Endothelial cell of umbilical vein (primary cell): ENCODE data around the gene IFITM5. TPM values are rescaled to one million over a fixed set of nuclear protein-coding genes. Genes with fewer than 3 reads are reported as not detected.

Experiments used
- BruUV-seq: library from RNA; stranded (reverse); fragments of 400-500 nt; replicated peaks from 2 replicates; lab custom pipeline; 2021; lab: Mats Ljungman, UMichigan
- CTCF ChIA-PET: fragments of 300-600, 350-600 bp; sonication (Branson Sonifier 250); formaldehyde crosslinking; loops from one replicate; lab custom pipeline; 2021; ENCODE audit warnings: antibody characterized with exemption, inconsistent platforms; lab: Charles Lee
- POLR2A ChIA-PET: fragments of 300-600, 350-600 bp; sonication (Branson Sonifier 250); formaldehyde crosslinking; loops from one replicate; lab custom pipeline; 2021; ENCODE audit warnings: antibody characterized with exemption, inconsistent platforms; lab: Charles Lee
- DNase-seq: peaks from one replicate; pipeline ENCODE4 v3.0.0-alpha.2; 2011; ENCODE audit warnings: low read depth, low spot score
- FAIRE-seq: peaks from 2 replicates; lab custom pipeline; 2011; peaks lifted over from hg19 to GRCh38; lab: Jason Lieb, UNC
- H2AFZ ChIP-seq: 2 replicates; pipeline ENCODE4 v1.6.0; 2012; ENCODE audit warnings: low read depth, low read length, control low read depth, inconsistent platforms
- H3K27ac ChIP-seq: 2 replicates; pipeline ENCODE4 v1.5.1; 2011; ENCODE audit warnings: low read depth, mild to moderate bottlenecking, control low read depth, low read length, moderate library complexity; ENCODE audit not compliant: insufficient read depth
- H3K27me3 ChIP-seq, 2 experiments: 2 replicates each; pipeline versions ENCODE4 v1.6.0 to v1.6.1; 2011; ENCODE audit warnings: low read length in 2 of 2, mixed read lengths in 1 of 2; ENCODE audit not compliant: control insufficient read depth in 2 of 2, insufficient read depth in 2 of 2
- H3K36me3 ChIP-seq, 2 experiments: 2 replicates in 1 of 2; 3 replicates in 1 of 2; pipeline ENCODE4 v1.5.1; 2011; ENCODE audit warnings: low read length in 2 of 2, mild to moderate bottlenecking in 1 of 2, moderate library complexity in 1 of 2; ENCODE audit not compliant: control insufficient read depth in 2 of 2, insufficient read depth in 2 of 2; ENCODE audit errors: extremely low read depth in 1 of 2
- H3K4me1 ChIP-seq: 3 replicates; pipeline ENCODE4 v1.5.1; 2011; ENCODE audit warnings: mild to moderate bottlenecking, low read length; ENCODE audit not compliant: control insufficient read depth, insufficient read depth; ENCODE audit errors: extremely low read depth
- H3K4me2 ChIP-seq: 2 replicates; pipeline ENCODE4 v1.6.1; 2011; ENCODE audit warnings: low read length, control low read depth, mixed read lengths; ENCODE audit not compliant: insufficient read depth
- H3K4me3 ChIP-seq, 3 experiments: fragments of 200-600 bp in 1 of 3; sonication (generic), shearing (Covaris generic) in 1 of 3; replicated peaks in 1 of 3; 2 replicates each; pipeline ENCODE4 v1.5.1; 2011 to 2016; ENCODE audit warnings: control low read depth in 3 of 3, low read length in 3 of 3, mild to moderate bottlenecking in 2 of 3, inconsistent platforms in 1 of 3, low read depth in 1 of 3, moderate library complexity in 1 of 3; ENCODE audit not compliant: insufficient read depth in 1 of 3
- H3K79me2 ChIP-seq: 2 replicates; pipeline ENCODE4 v1.6.0; 2012; ENCODE audit warnings: low read length, inconsistent platforms; ENCODE audit not compliant: control insufficient read depth, insufficient read depth
- H3K9ac ChIP-seq: replicated peaks from 2 replicates; pipeline ENCODE3; 2011; ENCODE audit warnings: low read length, control low read depth; ENCODE audit not compliant: insufficient read depth; ENCODE audit errors: extremely low read depth
- H3K9me1 ChIP-seq: replicated peaks from 3 replicates; pipeline ENCODE4 v1.6.0; 2011; ENCODE audit warnings: mild to moderate bottlenecking, low read length; ENCODE audit not compliant: control insufficient read depth, insufficient read depth; ENCODE audit errors: extremely low read depth
- H3K9me3 ChIP-seq: replicated peaks from 2 replicates; pipeline ENCODE4 v1.5.1; 2012; ENCODE audit warnings: low read length, inconsistent platforms; ENCODE audit not compliant: control insufficient read depth, insufficient read depth
- H4K20me1 ChIP-seq: replicated peaks from 2 replicates; pipeline ENCODE3; 2011; ENCODE audit warnings: mild to moderate bottlenecking, low read length; ENCODE audit not compliant: control insufficient read depth, insufficient read depth; ENCODE audit errors: extremely low read depth
- CTCF ChIP-seq, 2 donors: IDR thresholded peaks; 1 replicate in 1 of 2; 2 replicates in 1 of 2; pipeline ENCODE4 v1.5.1; 2011; ENCODE audit warnings: low read length in 2 of 2, mild to moderate bottlenecking in 2 of 2, moderate library complexity in 2 of 2, control low read depth in 1 of 2, inconsistent platforms in 1 of 2, low read depth in 1 of 2; ENCODE audit not compliant: insufficient read depth in 1 of 2; ENCODE audit errors: extremely low read depth in 1 of 2
- EZH2 ChIP-seq: IDR thresholded peaks from 2 replicates; pipeline ENCODE4 v1.6.1; 2012; ENCODE audit warnings: borderline replicate concordance, low read depth, mild to moderate bottlenecking, moderate library complexity, low read length, inconsistent platforms; ENCODE audit not compliant: severe bottlenecking
- FOS ChIP-seq: IDR thresholded peaks from 2 replicates; pipeline ENCODE4 v1.6.1; 2011; ENCODE audit warnings: mild to moderate bottlenecking, low read length, moderate library complexity, borderline replicate concordance; ENCODE audit not compliant: insufficient read depth
- GATA2 ChIP-seq: IDR thresholded peaks from 2 replicates; pipeline ENCODE4 v1.7.0; 2011; ENCODE audit warnings: low read depth, mild to moderate bottlenecking, moderate library complexity, mixed read lengths, low read length; ENCODE audit not compliant: insufficient read length, insufficient read depth
- JUN ChIP-seq: IDR thresholded peaks from 2 replicates; pipeline ENCODE4 v1.6.1; 2011; ENCODE audit warnings: borderline replicate concordance, low read depth; ENCODE audit not compliant: insufficient read length, insufficient read depth
- MAX ChIP-seq: IDR thresholded peaks from 2 replicates; pipeline ENCODE4 v1.6.1; 2011; ENCODE audit not compliant: insufficient read depth, insufficient read length
- MYC ChIP-seq: IDR thresholded peaks from one replicate; pipeline ENCODE4 v1.6.1; 2011; ENCODE audit warnings: mild to moderate bottlenecking, low read depth, low read length
- POLR2A ChIP-seq: IDR thresholded peaks from 2 replicates; pipeline ENCODE4 v1.6.1; 2012; ENCODE audit warnings: low read depth, mild to moderate bottlenecking, control low read depth, low read length
- POLR2AphosphoS5 ChIP-seq: IDR thresholded peaks from 2 replicates; pipeline ENCODE4 v1.6.1; 2012; ENCODE audit warnings: low read depth, mild to moderate bottlenecking, control low read depth, low read length, moderate library complexity; ENCODE audit not compliant: insufficient read depth
- dilution Hi-C: fragments of 300-500 bp; cut with MboI; formaldehyde crosslinking; loops from one replicate; pipeline ENCODE4 v1.15.0; 2019; ENCODE audit warnings: low sequenced_read_pairs; ENCODE audit not compliant: extremely low pct_ligation_motif_present
- intact Hi-C: fragments of 100-400 bp; cut with micrococcal nuclease; formaldehyde crosslinking; loops from one replicate; pipeline ENCODE4 v1.10.0; 2022
- polyA plus RNA-seq, 4 experiments: library from polyadenylated mRNA; depleted of rRNA in 3 of 4; stranded (reverse) in 3 of 4; unstranded in 1 of 4; fragments of >200 nt; gene quantifications; 2 replicates each; pipeline versions ENCODE4 v1.2.1 to v1.2.3, GENCODE V29; 2011 to 2012; ENCODE audit warnings: missing spikeins in 1 of 4
- total RNA-seq: library from RNA; stranded (reverse); gene quantifications from 2 replicates; pipeline ENCODE4 v1.2.3, GENCODE V29; 2021

The IFITM5 gene
- total and polyA plus RNA-seq, 2 donors (not counting 3 experiments of a cell fraction or from before 2014, with no cell fraction given), result not detected

GRCh38 chr11:282630-283360 lies 16.5 kb downstream of the IFITM5 start:
- H3K36me3 ChIP-seq, result no peaks in the 10 kb centered on the region
- H3K79me2 ChIP-seq, result no peaks in the 10 kb centered on the region
- dilution Hi-C loops, result no loop called here
- peaks cover 43 to 47% of the 10 kb centered on the region in 2 experiments for H3K27me3 ChIP-seq
- H3K4me3 ChIP-seq, result no peak overlapping the region
- intact Hi-C loops, result no loop called here
- H3K4me1 ChIP-seq, result no peaks in the 10 kb centered on the region
- ChIA-PET POLR2A (no interaction called here), CTCF (interaction anchor here (1.4 kb wide), 1 partner anchor 11 kb away, joined by 3 read pairs; no protein-coding TSS in a partner anchor)
- FAIRE-seq (no peak), DNase-seq (no peak)
- no peak overlapping the region for H3K27ac ChIP-seq
- H4K20me1 ChIP-seq, result no peaks in the 10 kb centered on the region
- no peak overlapping the region for H3K4me2 ChIP-seq
- H3K9ac ChIP-seq, result no peak overlapping the region
- no peak overlapping the region for H2AFZ ChIP-seq
- no peaks in the 10 kb centered on the region for H3K9me3 ChIP-seq
- no TSS peak for BruUV-seq
- no peaks in the 10 kb centered on the region for H3K9me1 ChIP-seq
- TF ChIP-seq CTCF (IDR thresholded peaks at IDR 0.05; ENCODE audit: extremely low read depth in 1 of 2, insufficient read depth in 1 of 2, low read depth in 1 of 2, low read length in 2 of 2) (no peak), GATA2 (no peak), MYC (no peak), JUN (no peak), POLR2A (no peak), EZH2 (no peak), FOS (no peak), POLR2AphosphoS5 (no peak), MAX (no peak)
